IMR-90 (cell line): ENCODE measurements around the gene C9orf78. TPM values are rescaled to one million over a fixed set of nuclear protein-coding genes. Genes with fewer than 3 reads are reported as not detected.

ENCODE experiments used
- ATAC-seq: fragments of 200-7000 bp; cut with Tn5 transposase; 2 replicates; pipeline ENCODE4 v1.9.1; 2020; ENCODE audit warnings: low read depth, mild to moderate bottlenecking, moderate library complexity
- BruUV-seq: library from RNA; stranded (reverse); fragments of 400-500 nt; replicated peaks from 2 replicates; lab custom pipeline; 2021; lab: Mats Ljungman, UMichigan
- CTCF ChIA-PET: fragments of 300-600 bp; formaldehyde crosslinking; extraction: SDS; loops from one replicate; lab custom pipeline; 2021; ENCODE audit warnings: antibody characterized with exemption; lab: Yijun Ruan, JAX
- POLR2A ChIA-PET: fragments of 300-600 bp; sonication (Branson Sonifier 250); formaldehyde crosslinking; loops from one replicate; lab custom pipeline; 2022; ENCODE audit warnings: antibody characterized with exemption; ENCODE audit not compliant: unreplicated experiment; lab: Charles Lee
- DNase-seq: peaks from one replicate; pipeline ENCODE4 v3.0.0; 2013
- H2AFZ ChIP-seq: replicated peaks from 2 replicates; pipeline ENCODE3; 2013; ENCODE audit warnings: low read length, mild to moderate bottlenecking; ENCODE audit not compliant: poor library complexity
- H2AK5ac ChIP-seq: 2 replicates; pipeline ENCODE4 v1.6.1; 2013; ENCODE audit warnings: low read depth, low read length, inconsistent platforms
- H2AK9ac ChIP-seq: replicated peaks from 2 replicates; pipeline ENCODE3; 2013; ENCODE audit warnings: mild to moderate bottlenecking, low read depth, low read length, moderate library complexity; ENCODE audit not compliant: poor library complexity
- H2BK120ac ChIP-seq: 2 replicates; pipeline ENCODE4 v1.6.1; 2013; ENCODE audit warnings: low read depth, low read length, inconsistent platforms
- H2BK15ac ChIP-seq: 3 replicates; pipeline ENCODE4 v1.6.1; 2013; ENCODE audit warnings: low read depth, low read length, inconsistent platforms
- H2BK20ac ChIP-seq: 2 replicates; pipeline ENCODE4 v1.6.1; 2013; ENCODE audit warnings: low read depth, mild to moderate bottlenecking, inconsistent platforms, low read length, moderate library complexity
- H2BK5ac ChIP-seq: 2 replicates; pipeline ENCODE4 v1.6.1; 2013; ENCODE audit warnings: mild to moderate bottlenecking, low read depth, low read length, inconsistent platforms; ENCODE audit not compliant: poor library complexity, severe bottlenecking
- H3K14ac ChIP-seq: replicated peaks from 2 replicates; pipeline ENCODE4 v1.6.1; 2013; ENCODE audit warnings: low read depth, low read length, inconsistent platforms
- H3K18ac ChIP-seq: 2 replicates; pipeline ENCODE4 v1.6.1; 2013; ENCODE audit warnings: low read depth, low read length, control low read depth
- H3K23ac ChIP-seq: 2 replicates; pipeline ENCODE4 v1.6.1; 2013; ENCODE audit warnings: low read depth, low read length, inconsistent platforms
- H3K27ac ChIP-seq: 2 replicates; pipeline ENCODE4 v1.5.1; 2013; ENCODE audit warnings: mild to moderate bottlenecking, control low read depth, low read length; ENCODE audit not compliant: insufficient read depth
- H3K27me3 ChIP-seq: 2 replicates; pipeline ENCODE4 v1.6.1; 2013; ENCODE audit warnings: low read length; ENCODE audit not compliant: control insufficient read depth, insufficient read depth
- H3K36me3 ChIP-seq: 2 replicates; pipeline ENCODE4 v1.6.1; 2013; ENCODE audit warnings: low read length, mixed read lengths; ENCODE audit not compliant: control insufficient read depth, insufficient read depth
- H3K4ac ChIP-seq: 2 replicates; pipeline ENCODE4 v1.6.1; 2013; ENCODE audit warnings: low read depth, low read length, inconsistent platforms
- H3K4me1 ChIP-seq: 2 replicates; pipeline ENCODE4 v1.6.1; 2013; ENCODE audit warnings: low read length, mixed read lengths; ENCODE audit not compliant: control insufficient read depth, insufficient read depth
- H3K4me2 ChIP-seq: 2 replicates; pipeline ENCODE4 v1.6.1; 2013; ENCODE audit warnings: low read depth, mild to moderate bottlenecking, control low read depth, low read length, moderate library complexity
- H3K4me3 ChIP-seq: 2 replicates; pipeline ENCODE4 v1.5.1; 2013; ENCODE audit warnings: low read depth, mild to moderate bottlenecking, control low read depth, low read length, moderate library complexity; ENCODE audit not compliant: insufficient read depth
- H3K56ac ChIP-seq: 2 replicates; pipeline ENCODE4 v1.6.1; 2013; ENCODE audit warnings: low read length, inconsistent platforms; ENCODE audit not compliant: insufficient read depth; ENCODE audit errors: extremely low read depth
- H3K79me1 ChIP-seq, 2 experiments: 2 replicates each; pipeline ENCODE4 v1.6.1; 2013; ENCODE audit warnings: low read length in 2 of 2, inconsistent platforms in 1 of 2, low read depth in 1 of 2
- H3K9ac ChIP-seq: 2 replicates; pipeline ENCODE4 v1.6.1; 2013; ENCODE audit warnings: low read depth, low read length, control low read depth
- H3K9me1 ChIP-seq: 2 replicates; pipeline ENCODE4 v1.6.1; 2013; ENCODE audit warnings: low read length, inconsistent platforms; ENCODE audit not compliant: insufficient read depth
- H3K9me3 ChIP-seq: 2 replicates; pipeline ENCODE4 v1.6.1; 2013; ENCODE audit warnings: low read length; ENCODE audit not compliant: control insufficient read depth, insufficient read depth
- H4K20me1 ChIP-seq: 2 replicates; pipeline ENCODE4 v1.6.1; 2013; ENCODE audit warnings: low read length, inconsistent platforms; ENCODE audit not compliant: insufficient read depth
- H4K5ac ChIP-seq: 2 replicates; pipeline ENCODE4 v1.6.1; 2013; ENCODE audit warnings: mild to moderate bottlenecking, low read depth, low read length, control low read depth
- H4K8ac ChIP-seq, 2 experiments: 2 replicates each; pipeline ENCODE4 v1.6.1; 2013; ENCODE audit warnings: low read depth in 2 of 2, low read length in 2 of 2, control low read depth in 1 of 2, inconsistent platforms in 1 of 2
- H4K91ac ChIP-seq: 2 replicates; pipeline ENCODE4 v1.6.1; 2013; ENCODE audit warnings: low read depth, low read length, inconsistent platforms; ENCODE audit not compliant: insufficient read depth
- BHLHE40 ChIP-seq: fragments of 150-350 bp; IDR thresholded peaks from 2 replicates; pipeline ENCODE4 v1.6.1; 2016; ENCODE audit warnings: mild to moderate bottlenecking, low read depth, low read length
- CEBPB ChIP-seq: IDR thresholded peaks from 2 replicates; pipeline ENCODE4 v1.6.1; 2012; ENCODE audit warnings: low read depth, low read length, improper control_type of control experiment
- CHD1 ChIP-seq: IDR thresholded peaks from 2 replicates; pipeline ENCODE4 v1.6.1; 2012; ENCODE audit warnings: low read depth, low read length, improper control_type of control experiment
- CTCF ChIP-seq: conservative IDR thresholded peaks from 2 replicates; pipeline ENCODE4 v1.5.1; 2012; ENCODE audit warnings: mild to moderate bottlenecking, low read depth, low read length, improper control_type of control experiment
- ELK1 ChIP-seq: fragments of 150-350 bp; IDR thresholded peaks from 2 replicates; pipeline ENCODE4 v1.6.1; 2016; ENCODE audit warnings: low read depth, mild to moderate bottlenecking, low read length, moderate library complexity, borderline replicate concordance
- FOS ChIP-seq: fragments of 150-350 bp; IDR thresholded peaks from 2 replicates; pipeline ENCODE4 v1.6.1; 2016; ENCODE audit warnings: low read depth, low read length
- MAFK ChIP-seq: IDR thresholded peaks from 2 replicates; pipeline ENCODE4 v1.6.1; 2012; ENCODE audit warnings: low read depth, low read length, improper control_type of control experiment
- MAZ ChIP-seq: IDR thresholded peaks from 2 replicates; pipeline ENCODE4 v1.6.1; 2012; ENCODE audit warnings: low read depth, mild to moderate bottlenecking, low read length, improper control_type of control experiment, moderate library complexity, borderline replicate concordance
- MXI1 ChIP-seq: IDR thresholded peaks from 2 replicates; pipeline ENCODE4 v1.6.1; 2012; ENCODE audit warnings: low read depth, mild to moderate bottlenecking, low read length, moderate library complexity, borderline replicate concordance
- NFE2L2 ChIP-seq: fragments of 150-350 bp; IDR thresholded peaks from 2 replicates; pipeline ENCODE4 v1.6.1; 2016; ENCODE audit warnings: low read depth, mild to moderate bottlenecking, low read length
- POLR2A ChIP-seq: IDR thresholded peaks from 2 replicates; pipeline ENCODE4 v1.6.1; 2012; ENCODE audit warnings: mild to moderate bottlenecking, low read depth, low read length
- RAD21 ChIP-seq: IDR thresholded peaks from 2 replicates; pipeline ENCODE4 v1.6.1; 2012; ENCODE audit warnings: low read length, improper control_type of control experiment
- RCOR1 ChIP-seq: IDR thresholded peaks from 2 replicates; pipeline ENCODE4 v1.6.1; 2012; ENCODE audit warnings: mild to moderate bottlenecking, low read length, improper control_type of control experiment; ENCODE audit not compliant: insufficient replicate concordance
- RFX5 ChIP-seq: IDR thresholded peaks from 2 replicates; pipeline ENCODE4 v1.8.0; 2012; ENCODE audit warnings: low read depth, mild to moderate bottlenecking, low read length, moderate library complexity
- SMC3 ChIP-seq: fragments of 150-350 bp; IDR thresholded peaks from 2 replicates; pipeline ENCODE4 v1.6.1; 2016; ENCODE audit warnings: low read depth, mild to moderate bottlenecking, antibody characterized with exemption, low read length, moderate library complexity
- USF2 ChIP-seq: fragments of 150-350 bp; IDR thresholded peaks from 2 replicates; pipeline ENCODE4 v1.6.1; 2017; ENCODE audit warnings: mild to moderate bottlenecking, antibody characterized with exemption, low read length, low read depth
- WGBS, 2 experiments: methylation state at CpG; one replicate each; pipeline versions ENCODE4 v1.1.5 to v1.1.7; 2013; ENCODE audit warnings: missing lambda C conversion rate in 2 of 2; ENCODE audit not compliant: insufficient read length in 1 of 2; ENCODE audit errors: extremely low coverage in 2 of 2; 5-methylcytosine and 5-hydroxymethylcytosine counted together
- dilution Hi-C: fragments of 300-500 bp; cut with HindIII; formaldehyde crosslinking; loops from one replicate; pipeline ENCODE4 v1.14.3; 2018; ENCODE audit warnings: low sequenced_read_pairs; ENCODE audit not compliant: unreplicated experiment
- in situ Hi-C: fragments of 300-500 bp; cut with MboI; formaldehyde crosslinking; loops from 3 replicates; pipeline ENCODE4 v1.14.3; 2019; ENCODE audit warnings: low sequenced_read_pairs, inconsistent platforms, mixed read lengths
- intact Hi-C: fragments of 100-400 bp; cut with micrococcal nuclease; formaldehyde crosslinking; loops from 2 replicates; pipeline ENCODE4 v1.10.0; 2022
- polyA plus RNA-seq, 3 experiments: library from polyadenylated mRNA; depleted of rRNA; stranded (reverse); fragments of >200 nt; gene quantifications; 2 replicates each; pipeline ENCODE4 v1.2.3, GENCODE V29; 2012; ENCODE audit warnings: low replicate concordance in 1 of 3
- total RNA-seq: library from RNA; depleted of rRNA; stranded (reverse); fragments of >200 nt; gene quantifications from 2 replicates; pipeline ENCODE4 v1.2.3, GENCODE V29; 2012

The C9orf78 gene
- total and polyA plus RNA-seq, 2 of the 4 experiments (the other 2 are of a cell fraction), result 29.8 to 46.0 TPM

GRCh38 chr9:129879991-129880653 lies 45.0 kb upstream of the C9orf78 start:
- Histone ChIP-seq H2BK120ac (no peak overlapping the region), H4K91ac (no peak overlapping the region), H3K4me3 (no peak overlapping the region), H3K9me1 (peaks cover 6% of the 10 kb centered on the region; the same call in 1 of the 2 replicates), H4K5ac (no peak overlapping the region), H3K4me1 (peaks cover 5% of the 10 kb centered on the region), H3K18ac (no peak overlapping the region), H3K36me3 (peaks cover 41% of the 10 kb centered on the region), H4K8ac (no peak overlapping the region), H3K14ac (no peak overlapping the region), H4K20me1 (no peaks in the 10 kb centered on the region), H3K4me2 (no peak overlapping the region), H3K56ac (no peak overlapping the region), H2AFZ (no peak overlapping the region), H3K79me1 (no peaks in the 10 kb centered on the region), H2AK9ac (no peak overlapping the region), H2AK5ac (no peak overlapping the region), H3K27me3 (no peaks in the 10 kb centered on the region), H2BK20ac (no peak overlapping the region), H3K9ac (no peak overlapping the region), H3K9me3 (no peaks in the 10 kb centered on the region), H2BK15ac (no peak overlapping the region), H3K4ac (no peak overlapping the region), H3K23ac (no peak overlapping the region), H2BK5ac (no peak overlapping the region), H3K27ac (no peak overlapping the region)
- BruUV-seq, result no TSS peak
- TF ChIP-seq MAFK, result no peak
- TF ChIP-seq RFX5, result no peak
- TF ChIP-seq ELK1, result no peak
- TF ChIP-seq BHLHE40, result no peak
- TF ChIP-seq CEBPB, result no peak
- TF ChIP-seq RCOR1, result no peak
- no peak for TF ChIP-seq POLR2A
- no peak for TF ChIP-seq USF2
- no peak for TF ChIP-seq FOS
- no peak for TF ChIP-seq NFE2L2
- TF ChIP-seq MXI1, result no peak
- TF ChIP-seq MAZ, result no peak
- no peak for TF ChIP-seq RAD21
- no peak for TF ChIP-seq CTCF
- no peak for TF ChIP-seq CHD1
- no peak for TF ChIP-seq SMC3
- in situ Hi-C loops, result loop anchor here (25.0 kb wide), 1 partner anchor 182 kb away; the partner anchor contains the start of gene GPR107
- ChIA-PET CTCF (no interaction called here), POLR2A (no interaction called here)
- dilution Hi-C loops, result no loop called here
- ATAC-seq (no peak), DNase-seq (no peak)
- WGBS, 2 experiments, result 96% methylated on average over 12 of the region's 31 CpGs; no CpG with 5 or more reads in 1 of the 2 experiments
- intact Hi-C loops, result loop anchor here (10.0 kb wide), 1 partner anchor 355 kb away; no protein-coding TSS in a partner anchor
